Omental fat pad (tissue), 4 donors: Measurements from ENCODE around the gene IL31RA. TPM values are rescaled to one million over a fixed set of nuclear protein-coding genes. Genes with fewer than 3 reads are reported as not detected.
A peak's percentile ranks its signal among the peaks of the same experiment; 100 is the strongest.

Experiments
- ATAC-seq: fragments of 150-250 bp; one replicate; pipeline ENCODE4 v1.9.1; 2016; ENCODE audit warnings: mild to moderate bottlenecking, moderate library complexity; ENCODE audit not compliant: low FRiP score
- DNase-seq: peaks from one replicate; pipeline ENCODE4 v3.0.0-alpha.2; 2019; ENCODE audit warnings: low spot score
- total RNA-seq, 4 donors: library from RNA; depleted of rRNA; stranded (reverse); fragments of >200 nt; gene quantifications; one replicate each; pipeline ENCODE4 v1.1.0, GENCODE V29; 2016
- TF ChIP-seq, protein P1 (sequence below), 3 donors: fragments of 450-650 bp; IDR thresholded peaks; one replicate each; pipeline ENCODE4 v1.5.1; 2016 to 2017; ENCODE audit warnings: antibody characterized with exemption in 3 of 3, mild to moderate bottlenecking in 3 of 3, moderate library complexity in 2 of 3

IL31RA gene
- total RNA-seq, 4 donors from 2014 or later = not detected

DNA sequence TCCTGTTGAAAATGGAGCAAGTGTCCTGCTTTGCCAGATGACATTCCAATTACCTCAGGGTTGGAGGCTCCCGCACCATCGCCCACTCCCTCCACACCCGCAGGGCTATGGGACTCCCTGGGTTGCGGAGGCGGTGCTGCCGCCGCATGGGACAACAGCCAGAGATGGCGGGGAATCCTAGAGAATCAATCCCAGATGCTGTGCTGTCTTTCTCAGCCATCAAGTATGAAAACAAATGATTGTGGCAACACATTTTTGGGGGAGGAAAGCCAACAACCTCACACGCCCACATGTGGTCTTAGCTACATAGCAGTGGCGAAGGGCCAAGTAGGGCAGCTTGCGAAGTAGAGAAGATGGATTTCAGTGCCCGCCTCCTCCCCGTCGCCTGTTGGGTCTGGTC, 46.7 kb downstream of the IL31RA start:
- DNase-seq (no peak), ATAC-seq (peak; percentile 63)
- TF ChIP-seq, protein P1, sequence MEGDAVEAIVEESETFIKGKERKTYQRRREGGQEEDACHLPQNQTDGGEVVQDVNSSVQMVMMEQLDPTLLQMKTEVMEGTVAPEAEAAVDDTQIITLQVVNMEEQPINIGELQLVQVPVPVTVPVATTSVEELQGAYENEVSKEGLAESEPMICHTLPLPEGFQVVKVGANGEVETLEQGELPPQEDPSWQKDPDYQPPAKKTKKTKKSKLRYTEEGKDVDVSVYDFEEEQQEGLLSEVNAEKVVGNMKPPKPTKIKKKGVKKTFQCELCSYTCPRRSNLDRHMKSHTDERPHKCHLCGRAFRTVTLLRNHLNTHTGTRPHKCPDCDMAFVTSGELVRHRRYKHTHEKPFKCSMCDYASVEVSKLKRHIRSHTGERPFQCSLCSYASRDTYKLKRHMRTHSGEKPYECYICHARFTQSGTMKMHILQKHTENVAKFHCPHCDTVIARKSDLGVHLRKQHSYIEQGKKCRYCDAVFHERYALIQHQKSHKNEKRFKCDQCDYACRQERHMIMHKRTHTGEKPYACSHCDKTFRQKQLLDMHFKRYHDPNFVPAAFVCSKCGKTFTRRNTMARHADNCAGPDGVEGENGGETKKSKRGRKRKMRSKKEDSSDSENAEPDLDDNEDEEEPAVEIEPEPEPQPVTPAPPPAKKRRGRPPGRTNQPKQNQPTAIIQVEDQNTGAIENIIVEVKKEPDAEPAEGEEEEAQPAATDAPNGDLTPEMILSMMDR (IDR thresholded peaks at IDR 0.05) = no peak

DNA sequence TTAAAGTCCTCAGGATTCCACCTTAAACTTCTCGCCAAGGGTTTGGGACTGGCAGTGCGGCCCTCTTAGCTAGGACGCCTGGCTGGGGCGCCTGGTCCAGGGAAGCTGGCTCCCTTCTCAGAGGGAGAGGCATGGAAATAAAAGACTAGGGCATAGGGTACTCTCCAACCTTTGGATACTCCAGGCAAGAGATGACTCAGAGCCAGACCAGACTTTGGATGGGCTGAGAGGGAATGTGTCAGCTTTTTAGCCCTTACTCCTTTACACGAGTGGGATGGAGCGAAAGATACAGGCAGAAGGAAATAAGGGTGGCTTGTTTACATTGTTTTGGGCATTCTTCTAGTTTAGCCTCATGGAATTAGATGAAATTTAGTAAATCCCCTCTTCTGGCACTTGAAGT, 48.2 kb downstream of the IL31RA start:
- TF ChIP-seq, protein P1 (IDR thresholded peaks at IDR 0.05) = no peak
- DNase-seq (no peak), ATAC-seq (peak; percentile 32)

DNA sequence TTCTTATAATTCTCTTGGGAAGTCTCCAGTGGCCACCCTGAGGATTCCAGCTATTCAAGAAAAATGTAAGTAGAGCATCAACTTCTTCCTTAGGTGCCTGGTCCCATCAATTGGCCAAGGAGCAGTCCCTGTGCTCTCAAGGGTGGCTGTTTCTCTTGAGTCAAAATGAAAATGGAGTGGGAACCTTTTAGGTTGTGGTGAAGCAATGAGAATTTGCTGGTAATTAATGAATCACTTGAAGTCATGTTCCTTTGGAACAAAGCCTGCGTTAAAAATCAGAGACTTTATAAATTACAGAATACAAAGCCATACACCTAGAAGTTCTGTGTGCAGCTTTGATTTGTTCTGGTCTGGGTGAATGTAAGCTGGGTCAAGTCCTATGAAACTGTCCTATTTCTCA, 48.9 kb downstream of the IL31RA start:
- TF ChIP-seq, protein P1 (IDR thresholded peaks at IDR 0.05) = no peak
- no peak for DNase-seq
- ATAC-seq = no peak

DNA sequence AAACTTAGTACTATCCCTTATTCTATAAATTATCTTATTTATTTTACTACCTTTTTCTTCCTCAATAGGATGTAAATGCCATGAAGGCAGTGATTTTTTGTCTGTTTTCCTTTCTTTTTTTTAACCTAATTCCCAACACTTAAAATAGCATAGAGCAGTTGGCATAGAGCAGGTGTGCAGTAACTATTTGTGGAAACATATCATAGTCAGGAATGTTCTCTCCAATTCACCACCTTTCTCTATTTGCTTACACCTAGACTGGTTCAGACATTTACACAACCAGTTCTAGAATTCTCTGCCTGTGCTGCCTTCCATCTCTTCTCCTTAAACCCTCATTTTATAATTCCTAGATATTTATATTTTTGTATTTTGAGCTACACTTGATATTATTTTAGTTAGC, 49.6 kb downstream of the IL31RA start:
- DNase-seq (no peak), ATAC-seq (no peak)
- TF ChIP-seq, protein P1 (IDR thresholded peaks at IDR 0.05) = no peak

DNA sequence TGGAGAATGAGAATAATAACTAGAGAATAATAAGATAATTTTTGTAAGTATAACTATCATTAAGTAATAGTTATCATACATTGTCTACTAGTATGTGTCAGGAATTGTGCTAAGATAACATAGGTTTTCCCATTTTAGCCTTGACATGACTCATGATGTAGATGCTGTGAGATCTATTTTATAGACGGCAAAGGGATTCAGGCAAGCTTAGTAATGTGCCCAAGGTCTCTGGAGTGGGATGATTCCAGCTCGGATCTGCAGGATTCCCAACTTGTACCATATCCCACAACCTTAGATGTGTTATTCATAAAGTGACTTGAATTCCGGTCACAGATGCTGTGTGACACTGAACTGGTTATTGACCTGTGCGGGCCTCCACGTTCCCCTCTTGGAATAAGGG, 51.5 kb downstream of the IL31RA start:
- DNase-seq = no peak
- no peak for ATAC-seq
- TF ChIP-seq, protein P1 (IDR thresholded peaks at IDR 0.05) = no peak

DNA sequence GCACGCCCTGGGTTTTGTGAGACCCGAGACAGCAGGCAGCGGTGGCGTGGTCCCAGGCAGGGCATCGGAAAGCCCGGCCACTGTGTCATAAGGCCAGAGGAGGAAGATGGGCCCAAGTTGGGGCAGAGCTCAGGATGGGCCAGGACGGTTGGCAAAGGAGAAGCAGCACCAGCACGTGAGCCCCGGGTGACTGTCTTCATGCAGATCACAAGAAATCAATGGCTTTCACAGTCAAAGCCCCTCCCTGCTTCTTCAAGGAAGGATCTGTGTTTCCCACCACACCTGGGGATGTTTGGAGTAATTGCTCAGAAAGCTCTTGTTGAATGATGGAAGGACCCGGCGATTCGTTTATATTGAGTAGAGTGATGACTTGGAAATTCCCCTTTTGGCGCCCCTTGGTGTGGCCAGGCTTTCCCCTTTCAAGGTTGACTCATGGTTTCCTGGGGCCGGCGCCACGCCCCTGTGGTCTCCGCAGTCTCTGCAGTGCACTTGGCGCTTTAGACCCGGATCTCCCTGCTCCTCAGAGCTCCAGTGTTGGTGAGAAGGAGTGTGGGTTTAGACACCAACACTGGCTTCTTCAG, 52.1 kb downstream of the IL31RA start:
- TF ChIP-seq, protein P1 (IDR thresholded peaks at IDR 0.05) = no peak
- no peak for DNase-seq
- ATAC-seq = peak; percentile 43

DNA sequence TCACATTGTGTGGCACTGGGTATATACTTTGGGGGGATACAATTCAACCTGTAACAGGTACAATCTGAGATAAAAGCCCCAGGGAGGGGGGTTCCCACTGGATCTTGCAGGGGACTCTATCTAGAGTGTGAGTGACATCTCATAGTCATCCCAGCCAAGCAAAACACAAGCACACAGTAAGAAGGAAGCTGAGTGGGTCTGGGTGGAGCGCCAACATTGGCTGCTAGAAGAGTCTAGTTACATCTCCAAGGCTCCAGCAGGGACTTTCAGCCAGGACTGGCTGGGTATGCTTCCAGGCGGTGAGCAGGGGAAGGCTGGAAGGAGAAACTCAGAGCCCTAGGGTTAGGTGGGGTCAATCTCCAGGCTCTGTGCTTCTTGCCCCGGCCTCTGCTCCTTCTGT, 53.0 kb downstream of the IL31RA start:
- TF ChIP-seq, protein P1 (IDR thresholded peaks at IDR 0.05) = no peak
- DNase-seq = no peak
- ATAC-seq = no peak
